Right lobe of liver (tissue), 6 donors: ENCODE data around the gene ABCF2. TPM values are rescaled to one million over a fixed set of nuclear protein-coding genes. Genes with fewer than 3 reads are reported as not detected.

Experiments used
- ATAC-seq, 4 donors: fragments of 200-7000 bp; cut with Tn5 transposase; one replicate each; pipeline ENCODE4 v1.9.1; 2020; ENCODE audit warnings: mild to moderate bottlenecking in 4 of 4, moderate library complexity in 4 of 4
- DNase-seq, 3 donors: peaks; one replicate each; pipeline ENCODE4 v3.0.0-alpha.2; 2020
- H3K27ac ChIP-seq, 3 donors: fragments of 200-600 bp; one replicate each; pipeline ENCODE4 v1.8.0; 2022
- H3K27me3 ChIP-seq, 2 donors: fragments of 200-600 bp; one replicate each; pipeline ENCODE4 v1.8.0; 2022
- H3K36me3 ChIP-seq, 4 donors: fragments of 200-600 bp; sonication (generic) in 1 of 4; one replicate each; pipeline versions ENCODE4 v1.5.1 to v1.8.0; 2017 to 2022; ENCODE audit warnings: control low read depth in 1 of 4
- H3K4me1 ChIP-seq, 4 donors: fragments of 200-600 bp; sonication (generic) in 1 of 4; one replicate each; pipeline versions ENCODE4 v1.5.1 to v1.8.0; 2017 to 2022; ENCODE audit warnings: control low read depth in 1 of 4
- H3K4me3 ChIP-seq, 3 donors: fragments of 200-600 bp; one replicate each; pipeline ENCODE4 v1.8.0; 2022
- H3K9me3 ChIP-seq, 4 donors: fragments of 200-600 bp; sonication (generic) in 1 of 4; one replicate each; pipeline versions ENCODE4 v1.5.1 to v1.8.0; 2017 to 2022; ENCODE audit warnings: control low read depth in 1 of 4
- POLR2A ChIP-seq: fragments of 450-650 bp; IDR thresholded peaks from one replicate; pipeline ENCODE4 v1.6.1; 2017; ENCODE audit warnings: antibody characterized with exemption, mild to moderate bottlenecking
- WGBS: methylation state at CpG from one replicate; pipeline ENCODE4 v1.1.6; 2018; ENCODE audit warnings: low coverage, low lambda C conversion rate; ENCODE audit not compliant: insufficient coverage; ENCODE audit errors: missing lambda C conversion rate; 5-methylcytosine and 5-hydroxymethylcytosine counted together
- intact Hi-C, 2 donors: fragments of 100-400 bp; cut with DNase I; formaldehyde crosslinking; loops; one replicate each; pipeline versions ENCODE4 v1.11.2 to v1.14.1; 2022
- total RNA-seq, 6 experiments: library from RNA; depleted of rRNA in 2 of 6; stranded (reverse); fragments of >200 nt in 2 of 6; fragmentation: NEBNext Ultra II Directional in 3 of 6; extraction: Animal tissue kit (Norgen Biotek cat#: 25700) in 3 of 6; gene quantifications; one replicate each; pipeline versions ENCODE4 v1.1.0 to v1.2.4, GENCODE V29; 2016 to 2023
- TF ChIP-seq, protein P1 (sequence below), 4 donors: fragments of 200-600 bp in 3 of 4; fragments of 450-650 bp in 1 of 4; IDR thresholded peaks; one replicate each; pipeline versions ENCODE4 v1.5.1 to v1.8.0; 2016 to 2022; ENCODE audit warnings: antibody characterized with exemption in 4 of 4, mild to moderate bottlenecking in 2 of 4
- donor health status: DM: no; HTN: yes; CAD: no.
- donor health status: DM: no; HTN: no; CAD: no.
- donor health status: DM: no; HTN: no; CAD: no.
- donor health status: DM: no; HTN: yes; CAD: no.
- donor health status: DM: no; HTN: yes; CAD: no.

The ABCF2 gene
- total RNA-seq, 6 experiments from 2014 or later = 7.3 to 22.3 (median 11.4) TPM

DNA sequence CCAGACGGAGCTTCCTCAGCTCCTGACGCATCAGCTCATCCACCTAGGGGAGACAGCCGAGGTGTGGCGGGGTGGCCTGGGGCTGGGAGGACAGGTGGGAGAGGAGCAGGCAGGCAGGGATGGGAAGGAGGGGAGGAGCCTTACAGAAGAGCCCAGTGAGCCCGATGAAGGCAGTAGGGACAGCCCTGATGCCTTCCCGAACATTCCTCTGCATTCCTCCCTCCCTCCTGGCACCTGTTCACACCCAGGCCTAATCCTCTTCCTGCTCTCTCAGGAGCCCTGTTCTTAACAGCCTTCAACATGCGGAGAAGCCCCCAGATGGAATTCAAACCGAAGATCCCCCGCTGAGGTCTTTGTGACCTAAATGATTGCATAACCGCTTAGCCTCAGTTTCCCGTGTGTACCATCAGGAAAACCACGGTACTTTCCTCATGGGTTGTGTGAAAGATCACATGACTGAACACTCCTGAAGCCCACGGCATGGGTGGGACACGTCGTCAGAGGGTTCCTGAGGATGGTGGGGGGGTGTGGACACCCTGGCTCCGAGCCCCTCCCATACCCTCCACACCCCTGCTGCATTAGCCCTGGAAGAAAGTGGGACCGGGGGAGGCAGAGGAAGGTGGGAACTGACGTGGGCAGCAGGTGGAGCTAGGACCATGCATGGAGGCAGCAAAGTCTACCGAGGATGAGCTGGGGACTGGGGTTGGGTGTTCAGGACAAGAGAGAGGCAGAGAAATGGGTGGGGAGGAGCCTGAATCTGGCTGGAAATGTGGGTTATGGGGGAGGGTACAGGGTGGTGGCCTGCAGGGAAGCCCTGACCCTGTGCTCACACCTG is 31.2 kb downstream of the ABCF2 start:
- H3K36me3 ChIP-seq = no peaks in the 10 kb centered on the region
- peak in 1 of 3 donors; percentile 47 for DNase-seq
- no peaks in the 10 kb centered on the region for H3K27me3 ChIP-seq
- TF ChIP-seq POLR2A = no peak
- TF ChIP-seq, protein P1, sequence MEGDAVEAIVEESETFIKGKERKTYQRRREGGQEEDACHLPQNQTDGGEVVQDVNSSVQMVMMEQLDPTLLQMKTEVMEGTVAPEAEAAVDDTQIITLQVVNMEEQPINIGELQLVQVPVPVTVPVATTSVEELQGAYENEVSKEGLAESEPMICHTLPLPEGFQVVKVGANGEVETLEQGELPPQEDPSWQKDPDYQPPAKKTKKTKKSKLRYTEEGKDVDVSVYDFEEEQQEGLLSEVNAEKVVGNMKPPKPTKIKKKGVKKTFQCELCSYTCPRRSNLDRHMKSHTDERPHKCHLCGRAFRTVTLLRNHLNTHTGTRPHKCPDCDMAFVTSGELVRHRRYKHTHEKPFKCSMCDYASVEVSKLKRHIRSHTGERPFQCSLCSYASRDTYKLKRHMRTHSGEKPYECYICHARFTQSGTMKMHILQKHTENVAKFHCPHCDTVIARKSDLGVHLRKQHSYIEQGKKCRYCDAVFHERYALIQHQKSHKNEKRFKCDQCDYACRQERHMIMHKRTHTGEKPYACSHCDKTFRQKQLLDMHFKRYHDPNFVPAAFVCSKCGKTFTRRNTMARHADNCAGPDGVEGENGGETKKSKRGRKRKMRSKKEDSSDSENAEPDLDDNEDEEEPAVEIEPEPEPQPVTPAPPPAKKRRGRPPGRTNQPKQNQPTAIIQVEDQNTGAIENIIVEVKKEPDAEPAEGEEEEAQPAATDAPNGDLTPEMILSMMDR (IDR thresholded peaks at IDR 0.05) = no peak
- no peaks in the 10 kb centered on the region for H3K4me1 ChIP-seq
- no peak overlapping the region for H3K27ac ChIP-seq
- H3K9me3 ChIP-seq = no peaks in the 10 kb centered on the region
- H3K4me3 ChIP-seq = no peak overlapping the region
- intact Hi-C loops = no loop called here
- WGBS = 36% methylated on average over 12 of the region's 19 CpGs
- no peak for ATAC-seq

DNA sequence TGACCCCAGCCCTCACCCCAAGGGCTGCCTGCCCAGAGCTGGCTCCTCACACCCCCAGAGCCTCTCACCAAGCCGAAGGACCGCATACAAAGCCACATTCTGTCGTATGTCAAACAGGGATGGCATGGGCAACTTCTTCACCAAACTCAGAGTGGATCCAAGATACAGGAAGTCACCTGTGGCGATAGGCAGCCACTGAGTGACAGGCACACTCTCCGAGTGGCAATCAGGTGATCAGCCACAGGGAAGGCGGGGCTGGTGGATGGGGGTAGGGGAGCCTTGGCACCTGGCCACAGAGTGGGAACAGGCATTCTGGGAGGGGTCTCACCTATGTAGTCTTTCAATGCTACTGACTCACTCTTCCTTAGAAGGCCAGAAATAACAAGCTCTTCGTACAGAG is 32.8 kb downstream of the ABCF2 start:
- H3K4me1 ChIP-seq = no peaks in the 10 kb centered on the region
- no peak for DNase-seq
- H3K27me3 ChIP-seq = no peaks in the 10 kb centered on the region
- WGBS = 50% methylated on average over 2 of the region's 7 CpGs
- intact Hi-C loops = no loop called here
- no peaks in the 10 kb centered on the region for H3K9me3 ChIP-seq
- H3K27ac ChIP-seq = no peak overlapping the region
- no peak for ATAC-seq
- no peak overlapping the region for H3K4me3 ChIP-seq
- H3K36me3 ChIP-seq = no peaks in the 10 kb centered on the region
- TF ChIP-seq, protein P1 (IDR thresholded peaks at IDR 0.05) = no peak
- no peak for TF ChIP-seq POLR2A

DNA sequence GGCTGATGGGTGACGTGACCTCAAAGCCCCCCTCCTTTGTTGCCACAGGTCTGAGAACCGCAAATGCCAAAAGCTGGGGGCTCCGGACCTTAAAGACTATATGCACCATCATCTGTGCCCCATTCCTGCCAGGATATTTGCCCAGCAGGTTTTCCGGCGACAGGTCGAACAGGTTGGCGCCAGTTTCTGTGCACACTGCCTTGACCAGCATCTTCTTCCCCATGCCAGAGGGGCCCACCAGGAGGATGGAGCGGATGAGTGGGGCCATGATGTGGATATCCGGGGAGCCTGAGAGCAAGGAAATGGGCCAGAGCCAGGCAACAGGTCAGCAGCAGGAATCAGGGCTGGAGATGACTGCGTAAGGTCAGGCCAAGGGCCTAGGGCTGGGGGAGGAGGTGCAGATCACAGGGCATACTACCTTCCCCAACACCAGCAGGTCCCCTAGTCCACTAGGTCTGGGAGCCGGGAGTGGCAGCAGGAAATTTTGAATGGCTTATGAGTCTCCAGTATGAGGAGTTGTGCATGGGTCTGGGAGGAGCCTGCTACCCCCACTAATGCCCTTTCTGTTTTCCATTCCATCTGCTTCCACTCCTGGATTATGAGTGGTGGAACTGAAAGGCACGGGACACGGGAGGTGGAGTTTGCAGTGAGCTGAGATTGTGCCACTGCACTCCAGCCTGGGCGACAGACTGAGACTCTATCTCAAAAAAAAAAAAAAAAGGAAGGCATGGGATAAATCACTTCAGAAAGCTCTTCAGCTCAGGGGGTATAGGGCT is 33.6 kb downstream of the ABCF2 start:
- WGBS = 81% methylated on average over 9 of the region's 14 CpGs
- Histone ChIP-seq H3K36me3 (no peaks in the 10 kb centered on the region), H3K4me3 (no peak overlapping the region), H3K9me3 (no peaks in the 10 kb centered on the region), H3K27ac (no peak overlapping the region), H3K27me3 (no peaks in the 10 kb centered on the region), H3K4me1 (no peaks in the 10 kb centered on the region)
- TF ChIP-seq POLR2A = no peak
- TF ChIP-seq, protein P1 (IDR thresholded peaks at IDR 0.05) = no peak
- intact Hi-C loops = no loop called here
- DNase-seq (no peak), ATAC-seq (no peak)

- no CpG with 5 or more reads among the region's 23 CpGs for WGBS
- H3K36me3 ChIP-seq = no peaks in the 10 kb centered on the region
- TF ChIP-seq, protein P1 (IDR thresholded peaks at IDR 0.05) = no peak
- TF ChIP-seq POLR2A = no peak
Measured at GRCh38 chr7:151192002-151192539, 34.9 kb downstream of the ABCF2 start.

More at GRCh38 chr7:151192002-151192539, 34.9 kb downstream of the ABCF2 start:
- intact Hi-C loops = no loop called here
- ATAC-seq (no peak), DNase-seq (no peak)
- no peaks in the 10 kb centered on the region for H3K9me3 ChIP-seq
- H3K4me3 ChIP-seq = no peak overlapping the region
- H3K27me3 ChIP-seq = no peaks in the 10 kb centered on the region
- no peak overlapping the region for H3K27ac ChIP-seq
- H3K4me1 ChIP-seq = no peaks in the 10 kb centered on the region
